ENCODE data around the gene CTNNA3.

Gene CTNNA3

GRCh38 chr10:65950075-65950474 lies 1745.9 kb downstream of the CTNNA3 start:
- DNase-seq (ENCODE audit: low read depth) = no peak
- no peak for TF ChIP-seq CTCF (conservative IDR thresholded peaks at IDR 0.05; ENCODE audit: low read length)
- H3K4me3 ChIP-seq (ENCODE audit: low read length) = no peak overlapping the region

- no peak for TF ChIP-seq CTCF (conservative IDR thresholded peaks at IDR 0.05; ENCODE audit: low read length)
These were observed 1746.5 kb downstream of the CTNNA3 start for GRCh38 chr10:65949526-65949925.

GRCh38 chr10:65945061-65945460 lies 1750.9 kb downstream of the CTNNA3 start:
- no peak for TF ChIP-seq CTCF (conservative IDR thresholded peaks at IDR 0.05; ENCODE audit: low read length)
- DNase-seq (ENCODE audit: low read depth) = no peak
- H3K4me3 ChIP-seq (ENCODE audit: low read length) = no peak overlapping the region

More at GRCh38 chr10:65949526-65949925, 1746.5 kb downstream of the CTNNA3 start:
- no peak for DNase-seq (ENCODE audit: low read depth)
- no peak overlapping the region for H3K4me3 ChIP-seq (ENCODE audit: low read length)

- no peak for TF ChIP-seq CTCF (conservative IDR thresholded peaks at IDR 0.05; ENCODE audit: low read length)
- H3K4me3 ChIP-seq (ENCODE audit: low read length) = no peak overlapping the region
- DNase-seq (ENCODE audit: low read depth) = no peak
These were observed 1752.5 kb downstream of the CTNNA3 start for GRCh38 chr10:65943451-65943850.

- H3K4me3 ChIP-seq (ENCODE audit: low read length) = no peak overlapping the region
- DNase-seq (ENCODE audit: low read depth) = no peak
- no peak for TF ChIP-seq CTCF (conservative IDR thresholded peaks at IDR 0.05; ENCODE audit: low read length)
These were observed 1755.0 kb downstream of the CTNNA3 start for GRCh38 chr10:65940816-65941662.

- no peak for DNase-seq (ENCODE audit: low read depth)
- no peak for TF ChIP-seq CTCF (conservative IDR thresholded peaks at IDR 0.05; ENCODE audit: low read length)
- no peak overlapping the region for H3K4me3 ChIP-seq (ENCODE audit: low read length)
These were observed 1755.9 kb downstream of the CTNNA3 start for GRCh38 chr10:65940105-65940504.
